ENCODE measurements around the gene ERGIC2. TPM values are rescaled to one million over a fixed set of nuclear protein-coding genes. Genes with fewer than 3 reads are reported as not detected.
A peak's percentile ranks its signal among the peaks of the same experiment; 100 is the strongest.

The ERGIC2 gene
- total RNA-seq, 4 donors from 2014 or later, result 30.8 to 55.4 (median 35.9) TPM

- H3K9me3 ChIP-seq, result no peaks in the 10 kb centered on the region
- TF ChIP-seq POLR2A (IDR thresholded peaks at IDR 0.05) (no peak), EP300 (IDR thresholded peaks at IDR 0.05) (no peak), CTCF (IDR thresholded peaks at IDR 0.05) (no peak), POLR2AphosphoS5 (IDR thresholded peaks at IDR 0.05) (no peak)
- H3K36me3 ChIP-seq, result peaks cover 7% of the 10 kb centered on the region
- no peaks in the 10 kb centered on the region for H3K4me1 ChIP-seq
- H3K27me3 ChIP-seq, result no peaks in the 10 kb centered on the region
- no peak for DNase-seq (ENCODE audit: low spot score in 2 of 2)
- H3K27ac ChIP-seq, result no peak overlapping the region
- no peak overlapping the region for H3K4me3 ChIP-seq
- 93% methylated on average over 1 of the region's 1 CpG for WGBS
These were observed 51.6 kb downstream of the ERGIC2 start for GRCh38 chr12:29329411-29329810.

DNA sequence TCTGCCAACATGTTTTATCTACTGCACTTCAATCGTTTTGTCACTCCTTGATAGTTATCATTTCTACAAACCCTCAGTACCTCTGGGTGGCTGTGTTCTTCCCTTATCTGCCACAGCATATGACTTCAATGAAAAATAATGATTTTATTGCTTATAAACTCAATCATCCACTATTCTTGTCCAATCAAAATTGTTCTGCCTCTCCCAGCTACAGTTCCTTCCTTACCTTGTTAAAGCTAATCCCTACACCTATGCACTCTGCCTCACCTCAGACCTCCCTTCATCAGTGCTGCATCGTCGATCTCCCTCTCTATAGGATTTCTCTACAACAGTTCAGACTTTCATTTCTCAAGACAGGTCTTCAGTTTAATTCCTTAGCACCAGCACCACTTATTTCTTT is 58.8 kb downstream of the ERGIC2 start:
- H3K27ac ChIP-seq, result no peak overlapping the region
- no peaks in the 10 kb centered on the region for H3K27me3 ChIP-seq
- TF ChIP-seq EP300 (IDR thresholded peaks at IDR 0.05) (no peak), POLR2A (IDR thresholded peaks at IDR 0.05) (no peak), POLR2AphosphoS5 (IDR thresholded peaks at IDR 0.05) (no peak)
- no peak for DNase-seq (ENCODE audit: low spot score in 2 of 2)
- 88% methylated on average over 3 of the region's 3 CpGs for WGBS
- H3K4me1 ChIP-seq, result no peaks in the 10 kb centered on the region
- H3K4me3 ChIP-seq, result no peak overlapping the region
- H3K9me3 ChIP-seq, result no peaks in the 10 kb centered on the region
- peaks cover 17% of the 10 kb centered on the region for H3K36me3 ChIP-seq

- WGBS, result 88% methylated on average over 2 of the region's 2 CpGs
- H3K4me1 ChIP-seq, result no peaks in the 10 kb centered on the region
- H3K4me3 ChIP-seq, result no peak overlapping the region
- peaks cover 17% of the 10 kb centered on the region for H3K36me3 ChIP-seq
- no peak for DNase-seq (ENCODE audit: low spot score in 2 of 2)
- H3K27ac ChIP-seq, result no peak overlapping the region
- H3K27me3 ChIP-seq, result no peaks in the 10 kb centered on the region
- TF ChIP-seq POLR2AphosphoS5 (IDR thresholded peaks at IDR 0.05) (no peak), EP300 (IDR thresholded peaks at IDR 0.05) (no peak), POLR2A (IDR thresholded peaks at IDR 0.05) (no peak), CTCF (IDR thresholded peaks at IDR 0.05) (no peak)
- no peaks in the 10 kb centered on the region for H3K9me3 ChIP-seq
These were observed 60.5 kb downstream of the ERGIC2 start for GRCh38 chr12:29320295-29321085.

- TF ChIP-seq CTCF (IDR thresholded peaks at IDR 0.05) (peak; percentile 28 to 57), POLR2AphosphoS5 (IDR thresholded peaks at IDR 0.05) (peak in 1 of 3 donors; percentile 83), EP300 (IDR thresholded peaks at IDR 0.05) (no peak), POLR2A (IDR thresholded peaks at IDR 0.05) (no peak)
These were observed 63.2 kb downstream of the ERGIC2 start for GRCh38 chr12:29317556-29318363.

DNA sequence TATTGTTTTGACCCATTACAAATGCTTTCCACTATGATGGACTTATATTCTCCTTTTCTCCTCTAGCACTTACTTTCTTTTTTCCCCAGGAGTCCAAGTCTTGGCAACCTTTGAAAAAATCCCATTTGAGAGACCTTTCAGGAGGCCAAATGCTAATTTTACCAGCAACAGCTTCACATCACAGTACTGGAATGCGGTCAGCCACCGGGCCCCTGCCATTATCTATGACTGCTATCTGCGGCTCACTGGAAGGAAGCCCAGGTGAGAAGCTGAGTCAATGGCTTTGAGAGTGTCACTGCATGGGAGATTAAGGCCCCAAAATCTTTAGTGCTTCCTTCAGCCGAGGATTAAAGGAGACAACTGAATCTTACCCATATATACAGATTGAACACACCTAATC is 64.2 kb downstream of the ERGIC2 start:
- no peak for TF ChIP-seq POLR2AphosphoS5 (IDR thresholded peaks at IDR 0.05)
- TF ChIP-seq CTCF (IDR thresholded peaks at IDR 0.05), result no peak
- no peak for TF ChIP-seq POLR2A (IDR thresholded peaks at IDR 0.05)
- no peak for TF ChIP-seq EP300 (IDR thresholded peaks at IDR 0.05)
- Histone ChIP-seq H3K4me1 (no peaks in the 10 kb centered on the region), H3K36me3 (no peaks in the 10 kb centered on the region), H3K27me3 (no peaks in the 10 kb centered on the region), H3K4me3 (no peak overlapping the region), H3K9me3 (no peaks in the 10 kb centered on the region), H3K27ac (no peak overlapping the region)
- 61% methylated on average over 4 of the region's 4 CpGs for WGBS
- DNase-seq (ENCODE audit: low spot score in 2 of 2), result no peak

More at GRCh38 chr12:29317556-29318363, 63.2 kb downstream of the ERGIC2 start:
- Histone ChIP-seq H3K27me3 (no peaks in the 10 kb centered on the region), H3K36me3 (peaks cover 5% of the 10 kb centered on the region), H3K9me3 (no peaks in the 10 kb centered on the region), H3K27ac (no peak overlapping the region), H3K4me1 (no peaks in the 10 kb centered on the region), H3K4me3 (no peak overlapping the region)
- WGBS, result 30% methylated on average over 8 of the region's 8 CpGs
- DNase-seq (ENCODE audit: low spot score in 2 of 2), result no peak

Data from suprapubic skin (tissue), 4 donors.